Neural cell (in vitro differentiated cells): Measurements from ENCODE around the gene CXCL16. TPM values are rescaled to one million over a fixed set of nuclear protein-coding genes. Genes with fewer than 3 reads are reported as not detected.

Source experiments
- H2AFZ ChIP-seq: fragments of 200-600, 300-800 bp; sonication (generic), shearing (Covaris generic); 2 replicates; pipeline ENCODE4 v1.6.0; 2014; ENCODE audit warnings: low read depth, mild to moderate bottlenecking, antibody characterized with exemption, low read length, moderate library complexity
- H3F3A ChIP-seq: fragments of 200-600 bp; shearing (Covaris generic); 2 replicates; pipeline ENCODE4 v1.6.1; 2016; ENCODE audit warnings: mild to moderate bottlenecking, moderate library complexity, mixed read lengths, antibody characterized with exemption, low read length; ENCODE audit not compliant: insufficient read depth, poor library complexity, severe bottlenecking
- H3K27ac ChIP-seq: fragments of 200-600, 300-800 bp; sonication (generic), shearing (Covaris generic); 2 replicates; pipeline ENCODE4 v1.5.1; 2014; ENCODE audit warnings: mild to moderate bottlenecking, low read length, moderate library complexity
- H3K27me3 ChIP-seq: fragments of 300-800, 200-600 bp; sonication (generic), shearing (Covaris generic); 2 replicates; pipeline ENCODE4 v1.6.0; 2014; ENCODE audit warnings: mild to moderate bottlenecking, low read depth, low read length, moderate library complexity; ENCODE audit not compliant: insufficient read depth
- H3K36me3 ChIP-seq: fragments of 300-800, 200-600 bp; sonication (generic), shearing (Covaris generic); 2 replicates; pipeline ENCODE4 v1.5.1; 2014; ENCODE audit warnings: mild to moderate bottlenecking, antibody characterized with exemption, low read length, moderate library complexity; ENCODE audit not compliant: insufficient read depth
- H3K4me2 ChIP-seq: fragments of 300-800, 200-600 bp; sonication (generic), shearing (Covaris generic); 2 replicates; pipeline ENCODE4 v1.6.0; 2014; ENCODE audit warnings: mild to moderate bottlenecking, low read length
- H3K4me3 ChIP-seq: fragments of 300-800, 200-600 bp; sonication (generic), shearing (Covaris generic); 2 replicates; pipeline ENCODE4 v1.5.1; 2014; ENCODE audit warnings: mild to moderate bottlenecking, low read length, moderate library complexity
- H3K79me2 ChIP-seq: fragments of 200-600 bp; shearing (Covaris generic); replicated peaks from 2 replicates; pipeline ENCODE4 v1.6.0; 2014; ENCODE audit warnings: mild to moderate bottlenecking, low read length, moderate library complexity; ENCODE audit not compliant: insufficient read depth
- H3K9ac ChIP-seq: fragments of 300-800, 200-600 bp; sonication (generic), shearing (Covaris generic); 2 replicates; pipeline ENCODE4 v1.6.1; 2016; ENCODE audit warnings: mild to moderate bottlenecking, low read length, mixed read lengths
- H3K9me2 ChIP-seq: fragments of 200-600 bp; shearing (Covaris generic); 2 replicates; pipeline ENCODE4 v1.6.1; 2016; ENCODE audit warnings: mild to moderate bottlenecking, low read length, mixed read lengths; ENCODE audit not compliant: insufficient read depth
- H3K9me3 ChIP-seq: fragments of 200-600, 300-800 bp; sonication (generic), shearing (Covaris generic); 2 replicates; pipeline ENCODE4 v1.6.1; 2016; ENCODE audit warnings: mild to moderate bottlenecking, mixed run types, low read length, moderate library complexity, mixed read lengths
- H4K20me1 ChIP-seq: fragments of 200-600 bp; shearing (Covaris generic); 2 replicates; pipeline ENCODE4 v1.6.1; 2016; ENCODE audit warnings: mild to moderate bottlenecking, mixed run types; ENCODE audit not compliant: insufficient read depth
- CTCF ChIP-seq: fragments of 450-650 bp; IDR thresholded peaks from 2 replicates; pipeline ENCODE4 v1.5.1; 2014; ENCODE audit warnings: antibody characterized with exemption, mild to moderate bottlenecking, moderate library complexity; ENCODE audit not compliant: poor library complexity, severe bottlenecking
- EP300 ChIP-seq: fragments of 450-650 bp; conservative IDR thresholded peaks from 2 replicates; pipeline ENCODE4 v1.6.1; 2014; ENCODE audit warnings: antibody characterized with exemption, mild to moderate bottlenecking, moderate library complexity; ENCODE audit not compliant: poor library complexity, severe bottlenecking
- EZH2 ChIP-seq: fragments of 200-600, 300-800 bp; shearing (Covaris generic), sonication (generic); IDR thresholded peaks from 2 replicates; pipeline ENCODE4 v1.6.1; 2014; ENCODE audit warnings: antibody characterized with exemption, low read length, borderline replicate concordance, mild to moderate bottlenecking; ENCODE audit not compliant: insufficient read depth, poor library complexity, severe bottlenecking
- MXI1 ChIP-seq: fragments of 450-650 bp; conservative IDR thresholded peaks from 2 replicates; pipeline ENCODE4 v1.6.1; 2014; ENCODE audit warnings: antibody characterized with exemption, mild to moderate bottlenecking; ENCODE audit not compliant: poor library complexity, severe bottlenecking
- POLR2AphosphoS5 ChIP-seq: IDR thresholded peaks from 2 replicates; pipeline ENCODE4 v1.6.1; 2012
- RAD21 ChIP-seq: fragments of 450-650 bp; conservative IDR thresholded peaks from 2 replicates; pipeline ENCODE4 v1.6.1; 2014; ENCODE audit warnings: antibody characterized with exemption, mild to moderate bottlenecking, moderate library complexity
- SMC3 ChIP-seq: fragments of 450-650 bp; conservative IDR thresholded peaks from 2 replicates; pipeline ENCODE4 v1.6.1; 2014; ENCODE audit warnings: antibody characterized with exemption, mild to moderate bottlenecking, moderate library complexity; ENCODE audit not compliant: poor library complexity
- TAF1 ChIP-seq: IDR thresholded peaks from 2 replicates; pipeline ENCODE4 v1.6.1; 2012; ENCODE audit warnings: low read depth
- polyA plus RNA-seq: library from polyadenylated mRNA; depleted of rRNA; stranded (reverse); fragments of >200 nt; gene quantifications from 2 replicates; pipeline ENCODE4 v1.2.3, GENCODE V29; 2014
- TF ChIP-seq, protein P1 (sequence below): IDR thresholded peaks from 2 replicates; pipeline ENCODE4 v1.6.1; 2012; ENCODE audit warnings: borderline replicate concordance

Gene CXCL16
- polyA plus RNA-seq, 1 donor from 2014 or later = not detected

GRCh38 chr17:4743216-4743615, 3.5 kb upstream of the CXCL16 start:
- Histone ChIP-seq H3K79me2 (no peaks in the 10 kb centered on the region), H3K9me3 (no peaks in the 10 kb centered on the region), H3K9me2 (no peaks in the 10 kb centered on the region), H3K4me2 (no peak overlapping the region), H3K27ac (no peak overlapping the region), H3K4me3 (no peak overlapping the region), H4K20me1 (no peaks in the 10 kb centered on the region), H3K9ac (no peak overlapping the region), H3K36me3 (no peaks in the 10 kb centered on the region), H3F3A (no peaks in the 10 kb centered on the region), H2AFZ (no peak overlapping the region), H3K27me3 (peaks cover 66% of the 10 kb centered on the region)
- TF ChIP-seq EZH2 = no peak
- no peak for TF ChIP-seq CTCF
- TF ChIP-seq TAF1 = no peak
- TF ChIP-seq MXI1 = no peak

GRCh38 chr17:4742629-4743028, 2.9 kb upstream of the CXCL16 start:
- no peak overlapping the region for H3K27ac ChIP-seq

More at GRCh38 chr17:4742629-4743028, 2.9 kb upstream of the CXCL16 start:
- no peaks in the 10 kb centered on the region for H3K79me2 ChIP-seq
- H3K4me3 ChIP-seq = no peak overlapping the region
- H3K9me3 ChIP-seq = no peaks in the 10 kb centered on the region
- no peaks in the 10 kb centered on the region for H3F3A ChIP-seq
- no peak overlapping the region for H3K9ac ChIP-seq
- H3K36me3 ChIP-seq = no peaks in the 10 kb centered on the region
- TF ChIP-seq RAD21 (no peak), EZH2 (no peak), EP300 (no peak), POLR2AphosphoS5 (no peak), MXI1 (no peak), TAF1 (no peak), SMC3 (no peak), CTCF (no peak)
- TF ChIP-seq, protein P1, sequence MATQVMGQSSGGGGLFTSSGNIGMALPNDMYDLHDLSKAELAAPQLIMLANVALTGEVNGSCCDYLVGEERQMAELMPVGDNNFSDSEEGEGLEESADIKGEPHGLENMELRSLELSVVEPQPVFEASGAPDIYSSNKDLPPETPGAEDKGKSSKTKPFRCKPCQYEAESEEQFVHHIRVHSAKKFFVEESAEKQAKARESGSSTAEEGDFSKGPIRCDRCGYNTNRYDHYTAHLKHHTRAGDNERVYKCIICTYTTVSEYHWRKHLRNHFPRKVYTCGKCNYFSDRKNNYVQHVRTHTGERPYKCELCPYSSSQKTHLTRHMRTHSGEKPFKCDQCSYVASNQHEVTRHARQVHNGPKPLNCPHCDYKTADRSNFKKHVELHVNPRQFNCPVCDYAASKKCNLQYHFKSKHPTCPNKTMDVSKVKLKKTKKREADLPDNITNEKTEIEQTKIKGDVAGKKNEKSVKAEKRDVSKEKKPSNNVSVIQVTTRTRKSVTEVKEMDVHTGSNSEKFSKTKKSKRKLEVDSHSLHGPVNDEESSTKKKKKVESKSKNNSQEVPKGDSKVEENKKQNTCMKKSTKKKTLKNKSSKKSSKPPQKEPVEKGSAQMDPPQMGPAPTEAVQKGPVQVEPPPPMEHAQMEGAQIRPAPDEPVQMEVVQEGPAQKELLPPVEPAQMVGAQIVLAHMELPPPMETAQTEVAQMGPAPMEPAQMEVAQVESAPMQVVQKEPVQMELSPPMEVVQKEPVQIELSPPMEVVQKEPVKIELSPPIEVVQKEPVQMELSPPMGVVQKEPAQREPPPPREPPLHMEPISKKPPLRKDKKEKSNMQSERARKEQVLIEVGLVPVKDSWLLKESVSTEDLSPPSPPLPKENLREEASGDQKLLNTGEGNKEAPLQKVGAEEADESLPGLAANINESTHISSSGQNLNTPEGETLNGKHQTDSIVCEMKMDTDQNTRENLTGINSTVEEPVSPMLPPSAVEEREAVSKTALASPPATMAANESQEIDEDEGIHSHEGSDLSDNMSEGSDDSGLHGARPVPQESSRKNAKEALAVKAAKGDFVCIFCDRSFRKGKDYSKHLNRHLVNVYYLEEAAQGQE = no peak
- no peaks in the 10 kb centered on the region for H3K9me2 ChIP-seq
- no peak overlapping the region for H2AFZ ChIP-seq
- H3K27me3 ChIP-seq = peaks cover 71% of the 10 kb centered on the region
- no peaks in the 10 kb centered on the region for H4K20me1 ChIP-seq
- H3K4me2 ChIP-seq = no peak overlapping the region
